SK-N-SH treated with all-trans-retinoic acid at 6 μM for 48 hours (cell line): ENCODE results near the gene CELF1.
A peak's percentile ranks its signal among the peaks of the same experiment; 100 is the strongest.

ENCODE experiments used
- ATAC-seq: fragments of 200-7000 bp; cut with Tn5 transposase; 3 replicates; pipeline ENCODE4 v1.9.1; 2020; ENCODE audit warnings: mild to moderate bottlenecking, moderate library complexity
- ARNTL ChIP-seq: fragments of 450-650 bp; formaldehyde crosslinking; IDR thresholded peaks from 2 replicates; pipeline ENCODE4 v1.5.0; 2020; ENCODE audit warnings: low read depth, mild to moderate bottlenecking, moderate library complexity, borderline replicate concordance
- BACH2 ChIP-seq: fragments of 250-450 bp; sonication (Bioruptor Pico); IDR thresholded peaks from 2 replicates; pipeline ENCODE4 v1.9.0; 2021; ENCODE audit warnings: mild to moderate bottlenecking, borderline replicate concordance
- CREB5 ChIP-seq: fragments of 250-450 bp; sonication (Bioruptor Pico); IDR thresholded peaks from 2 replicates; pipeline ENCODE4 v1.5.1; 2020; ENCODE audit warnings: low read depth, mild to moderate bottlenecking, moderate library complexity
- CSDC2 ChIP-seq: fragments of 250-450 bp; sonication (Bioruptor Pico); IDR thresholded peaks from 2 replicates; pipeline ENCODE4 v1.5.0; 2020; ENCODE audit warnings: mild to moderate bottlenecking, moderate library complexity
- ESRRG ChIP-seq: fragments of 250-450 bp; sonication (Bioruptor Pico); IDR thresholded peaks from 2 replicates; pipeline ENCODE4 v1.6.1; 2021; ENCODE audit warnings: mild to moderate bottlenecking
- GLIS3 ChIP-seq: fragments of 250-450 bp; sonication (Bioruptor Pico); IDR thresholded peaks from 2 replicates; pipeline ENCODE4 v1.5.0; 2020; ENCODE audit warnings: mild to moderate bottlenecking, moderate library complexity
- ISL1 ChIP-seq: fragments of 250-450 bp; sonication (Bioruptor Pico); IDR thresholded peaks from 2 replicates; pipeline ENCODE4 v2.1.2; 2022; ENCODE audit warnings: mild to moderate bottlenecking, moderate library complexity
- OSR1 ChIP-seq: fragments of 250-450 bp; sonication (Bioruptor Pico); IDR thresholded peaks from 2 replicates; pipeline ENCODE4 v1.8.0; 2022; ENCODE audit warnings: moderate library complexity, mild to moderate bottlenecking, inconsistent platforms
- PPARA ChIP-seq: fragments of 250-450 bp; sonication (Bioruptor Pico); IDR thresholded peaks from 2 replicates; pipeline ENCODE4 v1.5.0; 2020; ENCODE audit warnings: mild to moderate bottlenecking, borderline replicate concordance
- RARB ChIP-seq: fragments of 250-450 bp; sonication (Bioruptor Pico); IDR thresholded peaks from 2 replicates; pipeline ENCODE4 v1.8.0; 2021; ENCODE audit warnings: mild to moderate bottlenecking, moderate library complexity
- SNAI2 ChIP-seq: fragments of 250-450 bp; sonication (Bioruptor Pico); IDR thresholded peaks from 2 replicates; pipeline ENCODE4 v1.5.0; 2020; ENCODE audit warnings: mild to moderate bottlenecking, moderate library complexity
- TCF4 ChIP-seq: fragments of 250-450 bp; sonication (Bioruptor Pico); IDR thresholded peaks from 2 replicates; pipeline ENCODE4 v1.8.0; 2021; ENCODE audit warnings: mild to moderate bottlenecking, moderate library complexity, borderline replicate concordance
- TOX ChIP-seq: fragments of 250-450 bp; sonication (Bioruptor Pico); IDR thresholded peaks from 2 replicates; pipeline ENCODE4 v1.8.0; 2021; ENCODE audit warnings: mild to moderate bottlenecking, moderate library complexity, borderline replicate concordance
- ZFP3 ChIP-seq: fragments of 250-450 bp; sonication (Bioruptor Pico); IDR thresholded peaks from 2 replicates; pipeline ENCODE4 v1.5.0; 2020; ENCODE audit warnings: mild to moderate bottlenecking, moderate library complexity
- ZFP30 ChIP-seq: fragments of 450-650 bp; formaldehyde crosslinking; IDR thresholded peaks from 2 replicates; pipeline ENCODE4 v1.5.0; 2022; ENCODE audit warnings: mild to moderate bottlenecking, moderate library complexity
- ZNF70 ChIP-seq: fragments of 450-650 bp; formaldehyde crosslinking; IDR thresholded peaks from 2 replicates; pipeline ENCODE4 v1.5.0; 2020; ENCODE audit warnings: mild to moderate bottlenecking, moderate library complexity
- ZNF8 ChIP-seq: fragments of 450-650 bp; formaldehyde crosslinking; IDR thresholded peaks from 2 replicates; pipeline ENCODE4 v1.5.0; 2020; ENCODE audit warnings: mild to moderate bottlenecking, moderate library complexity
- TF ChIP-seq, protein P1 (sequence below): fragments of 250-450 bp; sonication (Bioruptor Pico); IDR thresholded peaks from 2 replicates; pipeline ENCODE4 v1.8.0; 2020; ENCODE audit warnings: mild to moderate bottlenecking, moderate library complexity, borderline replicate concordance
- TF ChIP-seq, protein P2 (sequence below): fragments of 250-450 bp; sonication (Bioruptor Pico); IDR thresholded peaks from 2 replicates; pipeline ENCODE4 v1.5.0; 2020; ENCODE audit warnings: mild to moderate bottlenecking, moderate library complexity

Gene CELF1

DNA sequence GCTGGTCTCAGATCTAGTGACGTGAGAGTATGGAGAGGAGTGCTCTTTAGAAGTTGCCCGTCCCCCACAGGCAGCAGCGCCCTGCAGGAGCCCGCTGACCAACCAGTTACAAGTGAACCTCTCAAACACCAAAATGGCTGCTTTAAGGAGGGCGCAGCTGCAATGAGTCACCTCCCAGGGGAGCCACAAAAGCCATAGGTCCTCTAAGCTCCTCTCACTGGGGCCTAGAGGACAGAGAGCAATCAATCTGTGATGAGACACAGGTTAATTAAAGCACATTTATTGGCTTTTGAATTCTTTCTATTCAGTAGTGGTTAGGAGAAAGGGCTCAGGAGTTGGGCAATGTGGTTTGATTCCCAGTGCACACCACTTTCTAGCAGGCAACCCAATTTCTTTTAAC is 88.4 kb downstream of the CELF1 start (continued):
- TF ChIP-seq TOX (CRISPR knock-in tag) (no peak), ESRRG (CRISPR knock-in tag) (no peak), OSR1 (CRISPR knock-in tag) (no peak)

- no peak for ATAC-seq
- TF ChIP-seq, protein P1, sequence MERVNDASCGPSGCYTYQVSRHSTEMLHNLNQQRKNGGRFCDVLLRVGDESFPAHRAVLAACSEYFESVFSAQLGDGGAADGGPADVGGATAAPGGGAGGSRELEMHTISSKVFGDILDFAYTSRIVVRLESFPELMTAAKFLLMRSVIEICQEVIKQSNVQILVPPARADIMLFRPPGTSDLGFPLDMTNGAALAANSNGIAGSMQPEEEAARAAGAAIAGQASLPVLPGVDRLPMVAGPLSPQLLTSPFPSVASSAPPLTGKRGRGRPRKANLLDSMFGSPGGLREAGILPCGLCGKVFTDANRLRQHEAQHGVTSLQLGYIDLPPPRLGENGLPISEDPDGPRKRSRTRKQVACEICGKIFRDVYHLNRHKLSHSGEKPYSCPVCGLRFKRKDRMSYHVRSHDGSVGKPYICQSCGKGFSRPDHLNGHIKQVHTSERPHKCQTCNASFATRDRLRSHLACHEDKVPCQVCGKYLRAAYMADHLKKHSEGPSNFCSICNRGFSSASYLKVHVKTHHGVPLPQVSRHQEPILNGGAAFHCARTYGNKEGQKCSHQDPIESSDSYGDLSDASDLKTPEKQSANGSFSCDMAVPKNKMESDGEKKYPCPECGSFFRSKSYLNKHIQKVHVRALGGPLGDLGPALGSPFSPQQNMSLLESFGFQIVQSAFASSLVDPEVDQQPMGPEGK (CRISPR knock-in tag), result no peak
- no peak for TF ChIP-seq TCF4 (CRISPR knock-in tag)
Observed at GRCh38 chr11:47461876-47462275, 91.1 kb downstream of the CELF1 start.

DNA sequence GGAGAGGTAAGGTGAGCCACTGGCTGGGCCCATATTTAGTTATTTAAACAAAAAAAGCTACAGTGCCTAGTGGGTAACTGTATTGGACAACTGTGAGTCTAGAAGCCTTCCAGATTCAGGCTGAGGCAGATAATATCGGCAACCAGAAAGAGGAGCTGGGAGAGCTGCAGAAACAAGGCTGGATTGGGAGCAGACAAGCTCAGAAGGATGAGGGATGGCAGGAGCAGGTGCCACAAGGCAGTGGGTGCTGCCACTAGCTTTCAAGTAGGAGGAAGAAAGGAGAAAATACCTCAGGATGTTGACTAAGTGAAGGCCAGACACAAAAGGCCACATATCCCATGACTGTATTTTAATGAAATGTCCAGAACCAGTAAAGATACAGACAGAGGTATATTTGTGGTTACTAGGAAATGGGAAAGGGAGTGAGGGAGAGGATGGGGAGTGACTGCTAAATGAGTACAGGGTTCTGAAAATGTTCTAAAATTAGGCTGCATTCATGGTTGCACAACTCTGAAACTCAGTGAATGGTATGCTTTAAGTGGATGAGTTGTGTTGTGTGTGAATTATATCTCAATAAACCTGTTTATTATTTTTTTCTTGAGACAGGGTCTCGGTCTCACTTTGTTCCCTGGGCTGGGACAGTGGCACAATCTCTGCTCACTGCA is 92.2 kb downstream of the CELF1 start:
- ATAC-seq, result no peak
- TF ChIP-seq RARB (CRISPR knock-in tag) (no peak), PPARA (CRISPR knock-in tag) (no peak), SNAI2 (CRISPR knock-in tag) (no peak), BACH2 (CRISPR knock-in tag) (no peak), OSR1 (CRISPR knock-in tag) (no peak), TOX (CRISPR knock-in tag) (no peak), ZNF70 (no peak), ZFP30 (CRISPR knock-in tag) (no peak)
- TF ChIP-seq, protein P2, sequence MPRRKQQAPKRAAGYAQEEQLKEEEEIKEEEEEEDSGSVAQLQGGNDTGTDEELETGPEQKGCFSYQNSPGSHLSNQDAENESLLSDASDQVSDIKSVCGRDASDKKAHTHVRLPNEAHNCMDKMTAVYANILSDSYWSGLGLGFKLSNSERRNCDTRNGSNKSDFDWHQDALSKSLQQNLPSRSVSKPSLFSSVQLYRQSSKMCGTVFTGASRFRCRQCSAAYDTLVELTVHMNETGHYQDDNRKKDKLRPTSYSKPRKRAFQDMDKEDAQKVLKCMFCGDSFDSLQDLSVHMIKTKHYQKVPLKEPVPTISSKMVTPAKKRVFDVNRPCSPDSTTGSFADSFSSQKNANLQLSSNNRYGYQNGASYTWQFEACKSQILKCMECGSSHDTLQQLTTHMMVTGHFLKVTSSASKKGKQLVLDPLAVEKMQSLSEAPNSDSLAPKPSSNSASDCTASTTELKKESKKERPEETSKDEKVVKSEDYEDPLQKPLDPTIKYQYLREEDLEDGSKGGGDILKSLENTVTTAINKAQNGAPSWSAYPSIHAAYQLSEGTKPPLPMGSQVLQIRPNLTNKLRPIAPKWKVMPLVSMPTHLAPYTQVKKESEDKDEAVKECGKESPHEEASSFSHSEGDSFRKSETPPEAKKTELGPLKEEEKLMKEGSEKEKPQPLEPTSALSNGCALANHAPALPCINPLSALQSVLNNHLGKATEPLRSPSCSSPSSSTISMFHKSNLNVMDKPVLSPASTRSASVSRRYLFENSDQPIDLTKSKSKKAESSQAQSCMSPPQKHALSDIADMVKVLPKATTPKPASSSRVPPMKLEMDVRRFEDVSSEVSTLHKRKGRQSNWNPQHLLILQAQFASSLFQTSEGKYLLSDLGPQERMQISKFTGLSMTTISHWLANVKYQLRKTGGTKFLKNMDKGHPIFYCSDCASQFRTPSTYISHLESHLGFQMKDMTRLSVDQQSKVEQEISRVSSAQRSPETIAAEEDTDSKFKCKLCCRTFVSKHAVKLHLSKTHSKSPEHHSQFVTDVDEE (CRISPR knock-in tag), result no peak

- ATAC-seq, result peak; percentile 96
Observed at GRCh38 chr11:47454258-47454671, 98.7 kb downstream of the CELF1 start.

- no peak for ATAC-seq
- TF ChIP-seq TCF4 (CRISPR knock-in tag) (no peak), CREB5 (CRISPR knock-in tag) (no peak), ISL1 (CRISPR knock-in tag) (no peak), ZFP30 (CRISPR knock-in tag) (no peak)
Observed at GRCh38 chr11:47453365-47453764, 99.6 kb downstream of the CELF1 start.

GRCh38 chr11:47451990-47452389 is 100.9 kb downstream of the CELF1 start:
- TF ChIP-seq ARNTL (CRISPR knock-in tag) (no peak), CSDC2 (CRISPR knock-in tag) (no peak), ISL1 (CRISPR knock-in tag) (no peak), TCF4 (CRISPR knock-in tag) (no peak), ZFP3 (CRISPR knock-in tag) (no peak), GLIS3 (CRISPR knock-in tag) (no peak), OSR1 (CRISPR knock-in tag) (no peak), CREB5 (CRISPR knock-in tag) (no peak), ZFP30 (CRISPR knock-in tag) (no peak), RARB (CRISPR knock-in tag) (no peak), ZNF8 (CRISPR knock-in tag) (no peak)
- TF ChIP-seq, protein P1 (CRISPR knock-in tag), result no peak
- TF ChIP-seq, protein P2 (CRISPR knock-in tag), result no peak
- no peak for ATAC-seq
